H1 (cell line): ENCODE results near the gene AFAP1L2. TPM values are rescaled to one million over a fixed set of nuclear protein-coding genes. Genes with fewer than 3 reads are reported as not detected.

Source experiments
- CTCF ChIA-PET: fragments of 300-600 bp; sonication (Branson Sonifier 250); formaldehyde crosslinking; loops from one replicate; lab custom pipeline; 2021; ENCODE audit not compliant: partially characterized antibody; lab: Charles Lee
- POLR2A ChIA-PET: fragments of 300-600 bp; sonication (Branson Sonifier 250); formaldehyde crosslinking; loops from one replicate; lab custom pipeline; 2021; ENCODE audit warnings: inconsistent platforms; ENCODE audit not compliant: partially characterized antibody; lab: Charles Lee
- DNase-seq, 2 experiments: peaks; one replicate each; pipeline versions ENCODE4 v3.0.0 to v3.0.0-alpha.2; 2010 to 2022; ENCODE audit warnings: low spot score in 2 of 2, low read depth in 1 of 2, mixed read lengths in 1 of 2
- FAIRE-seq: peaks from 2 replicates; lab custom pipeline; 2011; peaks lifted over from hg19 to GRCh38; lab: Jason Lieb, UNC
- H2AFZ ChIP-seq: 2 replicates; pipeline ENCODE4 v1.8.1; 2012; ENCODE audit warnings: low read length, inconsistent platforms
- H2AK5ac ChIP-seq: 2 replicates; pipeline ENCODE4 v1.6.1; 2013; ENCODE audit warnings: low read depth, low read length
- H2BK120ac ChIP-seq: replicated peaks from 2 replicates; pipeline ENCODE3; 2013; ENCODE audit warnings: low read depth, low read length, inconsistent platforms
- H2BK12ac ChIP-seq: 2 replicates; pipeline ENCODE4 v1.6.1; 2013; ENCODE audit warnings: low read depth, low read length
- H2BK15ac ChIP-seq: 2 replicates; pipeline ENCODE4 v1.6.1; 2013; ENCODE audit warnings: low read length
- H2BK20ac ChIP-seq: 2 replicates; pipeline ENCODE4 v1.6.1; 2013; ENCODE audit warnings: low read length
- H2BK5ac ChIP-seq: 2 replicates; pipeline ENCODE4 v1.6.1; 2013; ENCODE audit warnings: low read depth, low read length
- H3K14ac ChIP-seq: 2 replicates; pipeline ENCODE4 v1.6.1; 2013; ENCODE audit warnings: inconsistent platforms; ENCODE audit not compliant: insufficient read length
- H3K18ac ChIP-seq: 2 replicates; pipeline ENCODE4 v1.6.1; 2013; ENCODE audit warnings: low read length; ENCODE audit errors: extremely low read depth
- H3K23ac ChIP-seq: 2 replicates; pipeline ENCODE4 v1.6.1; 2013; ENCODE audit warnings: inconsistent platforms; ENCODE audit not compliant: insufficient read length
- H3K23me2 ChIP-seq: 2 replicates; pipeline ENCODE4 v1.6.1; 2013; ENCODE audit warnings: low read depth, low read length
- H3K27ac ChIP-seq: 2 replicates; pipeline ENCODE4 v1.6.1; 2011; ENCODE audit warnings: low read depth, low read length, inconsistent platforms
- H3K27me3 ChIP-seq, 4 experiments: replicated peaks in 1 of 4; 1 replicate in 1 of 4; 2 replicates in 3 of 4; pipeline versions ENCODE4 v1.6.1 to v1.8.1; 2011 to 2013; ENCODE audit warnings: low read length in 3 of 4, mild to moderate bottlenecking in 3 of 4, inconsistent platforms in 2 of 4, mixed read lengths in 2 of 4, moderate library complexity in 1 of 4; ENCODE audit not compliant: control insufficient read depth in 3 of 4, insufficient read depth in 3 of 4; ENCODE audit errors: extremely low read depth in 1 of 4
- H3K36me3 ChIP-seq, 4 experiments: 2 replicates each; pipeline versions ENCODE4 v1.6.1 to v1.8.1; 2011 to 2013; ENCODE audit warnings: mild to moderate bottlenecking in 4 of 4, low read length in 3 of 4, moderate library complexity in 2 of 4, control low read depth in 1 of 4, inconsistent platforms in 1 of 4; ENCODE audit not compliant: insufficient read depth in 4 of 4, control insufficient read depth in 2 of 4
- H3K4ac ChIP-seq: replicated peaks from 2 replicates; pipeline ENCODE3; 2013; ENCODE audit warnings: low read length, low read depth, mixed read lengths, inconsistent platforms; ENCODE audit not compliant: insufficient read length
- H3K4me1 ChIP-seq, 4 experiments: replicated peaks in 1 of 4; 1 replicate in 1 of 4; 2 replicates in 3 of 4; pipeline versions ENCODE4 v1.6.1 to v1.8.1; 2011 to 2013; ENCODE audit warnings: low read length in 3 of 4, inconsistent platforms in 2 of 4, mixed read lengths in 1 of 4; ENCODE audit not compliant: insufficient read depth in 4 of 4, control insufficient read depth in 3 of 4
- H3K4me2 ChIP-seq, 2 experiments: 2 replicates each; pipeline versions ENCODE4 v1.6.1 to v1.8.1; 2011 to 2013; ENCODE audit warnings: low read depth in 2 of 2, low read length in 2 of 2, control low read depth in 1 of 2, inconsistent platforms in 1 of 2, mild to moderate bottlenecking in 1 of 2; ENCODE audit not compliant: insufficient read depth in 1 of 2
- H3K4me3 ChIP-seq, 4 experiments: fragments of 200-600, 300-600 bp in 1 of 4; sonication (generic), shearing (Covaris generic), sonication (Bioruptor Twin) in 1 of 4; 2 replicates each; pipeline versions ENCODE4 v1.5.1 to v1.8.1; 2011 to 2016; ENCODE audit warnings: low read length in 4 of 4, low read depth in 3 of 4, control low read depth in 2 of 4, inconsistent platforms in 2 of 4, mild to moderate bottlenecking in 2 of 4, mixed read lengths in 1 of 4, moderate library complexity in 1 of 4; ENCODE audit not compliant: insufficient read depth in 2 of 4; ENCODE audit errors: extremely low read depth in 1 of 4
- H3K56ac ChIP-seq: replicated peaks from 2 replicates; pipeline ENCODE3; 2013; ENCODE audit warnings: low read depth, mild to moderate bottlenecking, mixed read lengths, low read length, inconsistent platforms; ENCODE audit not compliant: insufficient read length
- H3K79me1 ChIP-seq: 2 replicates; pipeline ENCODE4 v1.6.1; 2013; ENCODE audit warnings: low read depth, low read length, control low read depth
- H3K79me2 ChIP-seq, 2 experiments: 2 replicates each; pipeline versions ENCODE4 v1.6.1 to v1.8.1; 2012 to 2013; ENCODE audit warnings: low read length in 2 of 2, mild to moderate bottlenecking in 2 of 2, inconsistent platforms in 1 of 2; ENCODE audit not compliant: insufficient read depth in 2 of 2, control insufficient read depth in 1 of 2
- H3K9ac ChIP-seq, 4 experiments: replicated peaks in 1 of 4; 1 replicate in 1 of 4; 2 replicates in 3 of 4; pipeline versions ENCODE4 v1.6.1 to v1.8.1; 2011 to 2013; ENCODE audit warnings: low read depth in 3 of 4, low read length in 3 of 4, control low read depth in 2 of 4, mild to moderate bottlenecking in 2 of 4, moderate library complexity in 2 of 4, inconsistent platforms in 1 of 4; ENCODE audit errors: extremely low read depth in 1 of 4
- H3K9me3 ChIP-seq, 2 experiments: 2 replicates each; pipeline versions ENCODE4 v1.6.1 to v1.8.1; 2012 to 2013; ENCODE audit warnings: mild to moderate bottlenecking in 2 of 2, moderate library complexity in 2 of 2, control low read depth in 1 of 2, inconsistent platforms in 1 of 2, low read depth in 1 of 2, low read length in 1 of 2, mixed read lengths in 1 of 2; ENCODE audit not compliant: insufficient read depth in 2 of 2
- H4K20me1 ChIP-seq, 2 experiments: replicated peaks in 1 of 2; 2 replicates each; pipeline versions ENCODE3 to v1.8.1; 2011 to 2013; ENCODE audit warnings: inconsistent platforms in 2 of 2, low read length in 2 of 2, mild to moderate bottlenecking in 1 of 2; ENCODE audit not compliant: insufficient read depth in 2 of 2, control insufficient read depth in 1 of 2
- H4K5ac ChIP-seq: 2 replicates; pipeline ENCODE4 v1.6.1; 2013; ENCODE audit warnings: low read length, low read depth, mixed read lengths, inconsistent platforms; ENCODE audit not compliant: insufficient read length
- H4K8ac ChIP-seq: 2 replicates; pipeline ENCODE4 v1.8.0; 2013; ENCODE audit warnings: mild to moderate bottlenecking, moderate library complexity, low read length, inconsistent platforms; ENCODE audit not compliant: insufficient read depth; ENCODE audit errors: extremely low read depth
- H4K91ac ChIP-seq: replicated peaks from 2 replicates; pipeline ENCODE3; 2013; ENCODE audit warnings: low read length, mixed read lengths, inconsistent platforms; ENCODE audit not compliant: insufficient read length
- KDM1A ChIP-seq: fragments of 200-600, 300-600 bp; sonication (generic); IDR thresholded peaks from 2 replicates; pipeline ENCODE4 v1.7.1; 2016; ENCODE audit warnings: mild to moderate bottlenecking, low read length, borderline replicate concordance
- WGBS, 2 experiments: shearing (Covaris generic) in 1 of 2; methylation state at CpG; one replicate each; pipeline versions ENCODE4 v1.1.6 to v1.1.7; 2013 to 2015; ENCODE audit warnings: low lambda C conversion rate in 2 of 2, mixed read lengths in 2 of 2, inconsistent platforms in 1 of 2, low coverage in 1 of 2, missing lambda C conversion rate in 1 of 2; ENCODE audit not compliant: insufficient replicate concordance in 2 of 2, insufficient coverage in 1 of 2, insufficient read length in 1 of 2; ENCODE audit errors: extremely low coverage in 1 of 2, missing lambda C conversion rate in 1 of 2; 5-methylcytosine and 5-hydroxymethylcytosine counted together
- polyA plus RNA-seq, 7 experiments: library from polyadenylated mRNA; depleted of rRNA in 3 of 7; stranded (reverse) in 5 of 7; unstranded in 2 of 7; fragments of >200 nt in 5 of 7; fragments of 200-250 nt in 2 of 7; gene quantifications; 1 replicate in 5 of 7; 2 replicates in 1 of 7; 4 replicates in 1 of 7; pipeline versions ENCODE4 v1.2.1 to v1.2.3, GENCODE V29; 2011 to 2013; ENCODE audit warnings: missing spikeins in 2 of 7, mixed read lengths in 2 of 7
- total RNA-seq: library from RNA; stranded (reverse); fragmentation: NEBNext Ultra II Directional; extraction: Animal tissue kit (Norgen Biotek cat#: 25700); gene quantifications from 2 replicates; pipeline ENCODE4 v1.2.1, GENCODE V29; 2021

AFAP1L2 gene
- total and polyA plus RNA-seq, 2 of the 8 experiments (the other 6 are each of a cell fraction or from before 2014, with no cell fraction given): 3.9 to 6.4 TPM

DNA sequence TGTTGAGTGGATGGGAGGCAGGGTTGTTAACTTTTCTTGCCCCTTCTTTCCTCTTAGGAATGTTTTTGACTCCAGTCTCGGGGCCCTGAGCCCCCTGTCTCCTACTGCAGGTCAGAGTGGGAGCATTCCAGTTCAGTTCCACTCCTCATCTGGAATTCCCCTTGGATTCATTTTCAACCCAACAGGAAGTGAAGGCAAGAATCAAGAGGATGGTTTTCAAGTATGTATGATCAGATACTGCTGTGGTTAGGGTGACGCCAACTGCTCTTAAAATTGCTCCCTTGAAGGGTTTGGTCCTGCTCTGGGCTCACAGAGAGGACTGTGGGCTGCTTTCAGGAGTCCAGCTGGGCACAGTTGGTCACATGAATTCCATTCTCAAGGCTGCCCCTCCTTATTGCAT is 143.2 kb downstream of the AFAP1L2 start:
- POLR2A ChIA-PET: interaction anchor here (0.6 kb wide), 1 partner anchor 641 kb away, joined by 3 read pairs; no protein-coding TSS in a partner anchor
- CTCF ChIA-PET: interaction anchor here (0.6 to 1.9 kb wide), 5 partner anchors 8 to 293 kb away, joined by 3 to 7 read pairs (median 4); no protein-coding TSS in a partner anchor
- no peak overlapping the region for H2BK5ac ChIP-seq
- H3K36me3 ChIP-seq: no peaks in the 10 kb centered on the region
- no peak overlapping the region for H4K8ac ChIP-seq
- 95% methylated on average over 2 of the region's 2 CpGs; no CpG with 5 or more reads in 1 of the 2 experiments for WGBS, 2 experiments
- no peak overlapping the region for H3K4me3 ChIP-seq
- H4K5ac ChIP-seq: no peak overlapping the region
- FAIRE-seq: no peak
- no peaks in the 10 kb centered on the region for H4K20me1 ChIP-seq
- no peak overlapping the region for H3K27ac ChIP-seq
- H3K4ac ChIP-seq: no peak overlapping the region
- H2AFZ ChIP-seq: no peak overlapping the region
- no peak overlapping the region for H3K23ac ChIP-seq
- H2BK120ac ChIP-seq: no peak overlapping the region
- no peaks in the 10 kb centered on the region for H3K9me3 ChIP-seq
- no peaks in the 10 kb centered on the region for H3K27me3 ChIP-seq
- no peak for TF ChIP-seq KDM1A
- TF ChIP-seq, all 59 proteins: peak for 0
- Histone ChIP-seq H3K23me2 (no peaks in the 10 kb centered on the region), H3K9ac (no peak overlapping the region), H3K79me2 (no peaks in the 10 kb centered on the region), H4K91ac (no peak overlapping the region), H2BK15ac (no peak overlapping the region), H3K18ac (no peak overlapping the region), H2AK5ac (no peak overlapping the region), H2BK20ac (no peak overlapping the region), H3K56ac (no peak overlapping the region), H3K4me1 (no peaks in the 10 kb centered on the region), H2BK12ac (no peak overlapping the region), H3K79me1 (no peaks in the 10 kb centered on the region), H3K14ac (no peak overlapping the region), H3K4me2 (no peak overlapping the region)
- no peak for DNase-seq
